Measurements from ENCODE around the gene CCR4. TPM values are rescaled to one million over a fixed set of nuclear protein-coding genes. Genes with fewer than 3 reads are reported as not detected.

CCR4 gene
- total RNA-seq, 5 donors from 2014 or later (not counting 1 experiment from before 2014, with no cell fraction given), result 37.4 to 85.4 (median 74.8) TPM

Other genes starting within 250 kb of the CCR4 start
- under 1 TPM in 4 of 5 donors, not detected in 1; 0.05 to 0.32 (median 0.29) TPM for gene TRIM71, start 133.6 kb upstream of the CCR4 start, total RNA-seq
- gene GLB1, start 145.5 kb downstream of the CCR4 start, total RNA-seq, result 10 to 100 TPM; 28.2 to 46.2 (median 31.3) TPM
- 10 to 100 TPM in 2 of 5 donors, 1 to 10 TPM in 3; 8.0 to 11.2 (median 9.8) TPM for gene TMPPE, start 145.5 kb downstream of the CCR4 start, total RNA-seq
- 10 to 100 TPM; 27.8 to 65.7 (median 52.4) TPM for gene CRTAP, start 162.4 kb downstream of the CCR4 start, total RNA-seq

Measured in T-cell (primary cell).